HepG2 (cell line): ENCODE measurements around the gene SRRM4.

Source experiments
- ATF7 ChIP-seq, 2 experiments: fragments of 450-650 bp in 1 of 2; sonication (generic) in 1 of 2; formaldehyde crosslinking in 1 of 2; IDR thresholded peaks; 2 replicates each; pipeline versions ENCODE4 v1.4.0 to v1.6.1; 2016 to 2020; ENCODE audit warnings: antibody characterized with exemption in 1 of 2, mild to moderate bottlenecking in 1 of 2, missing genetic modification reagents in 1 of 2
- CBFB ChIP-seq: sonication (generic); formaldehyde crosslinking; IDR thresholded peaks from 2 replicates; pipeline ENCODE4 v1.4.0; 2020; ENCODE audit warnings: missing genetic modification reagents
- FOXP1 ChIP-seq, 2 experiments: fragments of 450-650 bp in 1 of 2; IDR thresholded peaks; 2 replicates each; pipeline ENCODE4 v1.6.1; 2017 to 2018; ENCODE audit warnings: antibody characterized with exemption in 1 of 2
- MED1 ChIP-seq: sonication (generic); formaldehyde crosslinking; IDR thresholded peaks from 2 replicates; pipeline ENCODE4 v1.4.0; 2020; ENCODE audit warnings: missing genetic modification reagents
- SATB2 ChIP-seq: sonication (generic); formaldehyde crosslinking; IDR thresholded peaks from 2 replicates; pipeline ENCODE4 v1.5.0; 2020; ENCODE audit warnings: missing genetic modification reagents
- SMC3 ChIP-seq: IDR thresholded peaks from 2 replicates; pipeline ENCODE4 v1.6.1; 2011; ENCODE audit warnings: low read length, improper control_type of control experiment
- SNRNP70 ChIP-seq: fragments of 200-400 bp; formaldehyde crosslinking; IDR thresholded peaks from 2 replicates; pipeline ENCODE4 v1.6.1; 2017; ENCODE audit warnings: mild to moderate bottlenecking, low read depth, low read length, moderate library complexity
- ZSCAN20 ChIP-seq: sonication (generic); formaldehyde crosslinking; IDR thresholded peaks from 2 replicates; pipeline ENCODE4 v1.4.0; 2020; ENCODE audit warnings: missing genetic modification reagents, mild to moderate bottlenecking, borderline replicate concordance
- TF ChIP-seq, protein P1 (sequence below), 2 experiments: sonication (generic) in 1 of 2; formaldehyde crosslinking in 1 of 2; IDR thresholded peaks; 2 replicates each; pipeline versions ENCODE4 v1.5.1 to v1.6.1; 2011 to 2020; ENCODE audit warnings: borderline replicate concordance in 1 of 2, low read depth in 1 of 2, low read length in 1 of 2, mild to moderate bottlenecking in 1 of 2, missing genetic modification reagents in 1 of 2, moderate library complexity in 1 of 2
- TF ChIP-seq, protein P2 (sequence below): sonication (generic); formaldehyde crosslinking; IDR thresholded peaks from 2 replicates; pipeline ENCODE4 v1.5.0; 2020; ENCODE audit warnings: mild to moderate bottlenecking, missing genetic modification reagents, moderate library complexity
- TF ChIP-seq, protein P3 (sequence below): sonication (generic); formaldehyde crosslinking; IDR thresholded peaks from 2 replicates; pipeline ENCODE4 v1.4.0; 2020; ENCODE audit warnings: mild to moderate bottlenecking, missing genetic modification reagents

DNA sequence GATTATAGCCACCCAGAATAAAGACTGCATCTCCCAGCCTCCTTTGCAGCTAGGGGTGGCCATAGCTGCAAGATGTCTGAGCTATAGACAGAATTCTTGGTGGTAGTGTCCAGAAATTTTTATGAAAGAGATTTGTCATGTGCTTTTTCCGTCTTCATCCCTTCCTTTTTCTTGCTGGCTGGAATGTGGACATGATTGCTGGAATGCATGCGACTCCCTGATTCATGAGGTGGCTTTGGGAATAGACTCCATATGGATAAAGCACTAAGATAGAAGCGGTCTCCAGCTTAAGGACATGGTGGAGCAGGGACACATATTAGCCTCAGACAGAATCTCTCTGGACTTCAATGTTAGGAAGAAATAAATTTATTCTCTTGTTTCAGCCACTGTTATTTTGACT lies 187.4 kb downstream of the SRRM4 start:
- TF ChIP-seq CBFB (CRISPR knock-in tag) (no peak), SNRNP70 (no peak), SATB2 (CRISPR knock-in tag) (no peak), ZSCAN20 (CRISPR knock-in tag) (no peak), MED1 (no peak), ATF7 (IDR thresholded peaks at IDR 0.05) (no peak), ATF7 (CRISPR knock-in tag; IDR thresholded peaks at IDR 0.05) (no peak), SMC3 (no peak), FOXP1 (IDR thresholded peaks at IDR 0.05) (no peak), FOXP1 (CRISPR knock-in tag; IDR thresholded peaks at IDR 0.05) (no peak)
- TF ChIP-seq, protein P1, sequence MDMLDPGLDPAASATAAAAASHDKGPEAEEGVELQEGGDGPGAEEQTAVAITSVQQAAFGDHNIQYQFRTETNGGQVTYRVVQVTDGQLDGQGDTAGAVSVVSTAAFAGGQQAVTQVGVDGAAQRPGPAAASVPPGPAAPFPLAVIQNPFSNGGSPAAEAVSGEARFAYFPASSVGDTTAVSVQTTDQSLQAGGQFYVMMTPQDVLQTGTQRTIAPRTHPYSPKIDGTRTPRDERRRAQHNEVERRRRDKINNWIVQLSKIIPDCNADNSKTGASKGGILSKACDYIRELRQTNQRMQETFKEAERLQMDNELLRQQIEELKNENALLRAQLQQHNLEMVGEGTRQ (IDR thresholded peaks at IDR 0.05; ENCODE audit: low read depth, low read length): no peak
- TF ChIP-seq, protein P1 (CRISPR knock-in tag; IDR thresholded peaks at IDR 0.05; ENCODE audit: borderline replicate concordance): no peak
- TF ChIP-seq, protein P2, sequence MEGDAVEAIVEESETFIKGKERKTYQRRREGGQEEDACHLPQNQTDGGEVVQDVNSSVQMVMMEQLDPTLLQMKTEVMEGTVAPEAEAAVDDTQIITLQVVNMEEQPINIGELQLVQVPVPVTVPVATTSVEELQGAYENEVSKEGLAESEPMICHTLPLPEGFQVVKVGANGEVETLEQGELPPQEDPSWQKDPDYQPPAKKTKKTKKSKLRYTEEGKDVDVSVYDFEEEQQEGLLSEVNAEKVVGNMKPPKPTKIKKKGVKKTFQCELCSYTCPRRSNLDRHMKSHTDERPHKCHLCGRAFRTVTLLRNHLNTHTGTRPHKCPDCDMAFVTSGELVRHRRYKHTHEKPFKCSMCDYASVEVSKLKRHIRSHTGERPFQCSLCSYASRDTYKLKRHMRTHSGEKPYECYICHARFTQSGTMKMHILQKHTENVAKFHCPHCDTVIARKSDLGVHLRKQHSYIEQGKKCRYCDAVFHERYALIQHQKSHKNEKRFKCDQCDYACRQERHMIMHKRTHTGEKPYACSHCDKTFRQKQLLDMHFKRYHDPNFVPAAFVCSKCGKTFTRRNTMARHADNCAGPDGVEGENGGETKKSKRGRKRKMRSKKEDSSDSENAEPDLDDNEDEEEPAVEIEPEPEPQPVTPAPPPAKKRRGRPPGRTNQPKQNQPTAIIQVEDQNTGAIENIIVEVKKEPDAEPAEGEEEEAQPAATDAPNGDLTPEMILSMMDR: no peak
- TF ChIP-seq, protein P3, sequence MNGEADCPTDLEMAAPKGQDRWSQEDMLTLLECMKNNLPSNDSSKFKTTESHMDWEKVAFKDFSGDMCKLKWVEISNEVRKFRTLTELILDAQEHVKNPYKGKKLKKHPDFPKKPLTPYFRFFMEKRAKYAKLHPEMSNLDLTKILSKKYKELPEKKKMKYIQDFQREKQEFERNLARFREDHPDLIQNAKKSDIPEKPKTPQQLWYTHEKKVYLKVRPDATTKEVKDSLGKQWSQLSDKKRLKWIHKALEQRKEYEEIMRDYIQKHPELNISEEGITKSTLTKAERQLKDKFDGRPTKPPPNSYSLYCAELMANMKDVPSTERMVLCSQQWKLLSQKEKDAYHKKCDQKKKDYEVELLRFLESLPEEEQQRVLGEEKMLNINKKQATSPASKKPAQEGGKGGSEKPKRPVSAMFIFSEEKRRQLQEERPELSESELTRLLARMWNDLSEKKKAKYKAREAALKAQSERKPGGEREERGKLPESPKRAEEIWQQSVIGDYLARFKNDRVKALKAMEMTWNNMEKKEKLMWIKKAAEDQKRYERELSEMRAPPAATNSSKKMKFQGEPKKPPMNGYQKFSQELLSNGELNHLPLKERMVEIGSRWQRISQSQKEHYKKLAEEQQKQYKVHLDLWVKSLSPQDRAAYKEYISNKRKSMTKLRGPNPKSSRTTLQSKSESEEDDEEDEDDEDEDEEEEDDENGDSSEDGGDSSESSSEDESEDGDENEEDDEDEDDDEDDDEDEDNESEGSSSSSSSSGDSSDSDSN (CRISPR knock-in tag): no peak
